Measurements from ENCODE around the gene FETUB. TPM values are rescaled to one million over a fixed set of nuclear protein-coding genes. Genes with fewer than 3 reads are reported as not detected.
"Not testable (repeated sequence)": the region's sequence is repeated elsewhere in the genome, so short reads cannot be mapped to it uniquely, and the experiment has no call there.

Gene FETUB
- total RNA-seq, 3 donors from 2014 or later = not detected

DNA sequence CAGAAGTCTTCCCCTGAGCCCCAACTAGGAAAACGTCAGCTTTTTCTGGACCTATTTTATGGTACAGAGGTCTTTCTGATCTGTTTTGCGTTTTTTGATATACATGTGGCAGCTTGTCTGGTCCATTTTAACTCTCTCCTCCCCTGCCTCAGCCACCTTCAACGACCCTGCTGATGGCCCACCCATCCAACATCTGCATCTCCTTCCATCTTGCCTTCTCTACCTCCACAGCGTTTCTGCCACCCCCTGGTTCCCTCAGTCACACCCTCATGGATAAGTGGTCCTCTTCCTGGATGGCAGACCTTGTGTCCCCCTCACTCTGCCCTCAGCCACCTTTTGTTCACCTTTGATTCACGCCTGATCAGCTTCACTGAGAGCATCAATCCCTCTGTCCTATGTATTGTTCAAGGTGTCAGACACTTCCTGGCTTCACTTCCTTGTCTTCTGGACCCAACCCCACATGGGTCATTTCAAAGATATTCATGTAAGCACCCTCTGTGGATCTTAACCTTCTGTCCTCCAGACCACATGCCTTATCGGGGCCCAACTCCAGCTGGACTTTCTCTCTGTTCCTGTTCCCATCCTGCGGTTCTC, 13.8 kb upstream of the FETUB start:
- Histone ChIP-seq H3K36me3 (ENCODE audit: low read depth) (no peaks in the 10 kb centered on the region), H3K4me3 (no peak overlapping the region), H3K4me1 (ENCODE audit: low read depth) (no peaks in the 10 kb centered on the region), H3K9me3 (no peaks in the 10 kb centered on the region)
- intact Hi-C loops (cut with DNase I, micrococcal nuclease) = no loop called here
- TF ChIP-seq CTCF (IDR thresholded peaks at IDR 0.05) = no peak
- DNase-seq (no peak), ATAC-seq (no peak)

DNA sequence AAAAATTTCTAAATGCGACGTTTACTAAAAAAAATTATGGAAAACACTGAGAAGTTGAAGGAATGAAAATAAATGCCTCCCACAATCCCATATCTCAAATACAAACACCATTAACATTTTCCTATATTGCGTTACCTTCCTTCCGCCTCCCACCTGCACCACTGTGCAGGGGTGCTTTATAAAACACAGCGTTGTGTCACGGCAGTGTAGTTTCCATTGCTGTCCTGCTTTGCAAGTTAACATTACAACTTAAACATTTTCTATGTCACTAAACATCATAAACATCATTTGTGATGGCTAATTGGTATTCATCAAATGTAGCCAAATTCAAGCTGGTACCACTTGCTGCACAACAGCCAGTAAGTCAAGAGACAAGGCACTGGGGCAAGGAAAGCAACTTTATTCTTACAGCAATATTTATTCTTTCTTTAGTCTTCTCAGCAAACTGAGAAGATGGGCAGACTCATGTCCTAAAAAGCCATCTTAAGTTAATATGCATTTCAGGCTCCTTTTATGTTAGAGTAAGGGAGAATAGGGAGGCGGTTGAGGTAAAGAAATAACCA, 12.3 kb upstream of the FETUB start:
- Histone ChIP-seq H3K4me3 (no peak overlapping the region), H3K4me1 (ENCODE audit: low read depth) (no peaks in the 10 kb centered on the region), H3K36me3 (ENCODE audit: low read depth) (no peaks in the 10 kb centered on the region), H3K9me3 (no peaks in the 10 kb centered on the region)
- DNase-seq (no peak), ATAC-seq (no peak)
- intact Hi-C loops (cut with DNase I, micrococcal nuclease) = no loop called here
- no peak for TF ChIP-seq CTCF (IDR thresholded peaks at IDR 0.05)

DNA sequence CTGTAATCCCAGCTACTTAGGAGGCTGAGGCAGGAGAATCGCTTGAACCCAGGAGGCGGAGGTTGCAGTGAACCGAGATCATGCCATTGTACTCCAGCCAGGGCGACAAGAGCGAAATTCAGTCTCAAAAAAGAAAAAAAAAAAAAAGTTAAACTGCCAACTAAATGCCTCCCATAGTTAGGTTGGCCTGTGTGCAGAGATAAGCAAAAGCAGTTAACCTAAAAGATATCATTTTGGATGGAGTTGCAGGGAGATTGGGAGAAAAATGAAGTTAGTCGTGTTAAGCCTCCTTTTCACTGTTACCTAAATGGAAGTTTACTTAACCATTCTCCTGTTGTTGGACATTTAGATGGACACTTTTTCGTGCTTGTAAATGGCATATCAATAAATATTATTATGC, 11.4 kb upstream of the FETUB start:
- ATAC-seq (no peak), DNase-seq (no peak)
- H3K36me3 ChIP-seq (ENCODE audit: low read depth) = no peaks in the 10 kb centered on the region
- intact Hi-C loops (cut with DNase I, micrococcal nuclease) = no loop called here
- no peaks in the 10 kb centered on the region for H3K4me1 ChIP-seq (ENCODE audit: low read depth)
- H3K9me3 ChIP-seq = no peaks in the 10 kb centered on the region
- TF ChIP-seq CTCF (IDR thresholded peaks at IDR 0.05) = no peak
- no peak overlapping the region for H3K4me3 ChIP-seq

DNA sequence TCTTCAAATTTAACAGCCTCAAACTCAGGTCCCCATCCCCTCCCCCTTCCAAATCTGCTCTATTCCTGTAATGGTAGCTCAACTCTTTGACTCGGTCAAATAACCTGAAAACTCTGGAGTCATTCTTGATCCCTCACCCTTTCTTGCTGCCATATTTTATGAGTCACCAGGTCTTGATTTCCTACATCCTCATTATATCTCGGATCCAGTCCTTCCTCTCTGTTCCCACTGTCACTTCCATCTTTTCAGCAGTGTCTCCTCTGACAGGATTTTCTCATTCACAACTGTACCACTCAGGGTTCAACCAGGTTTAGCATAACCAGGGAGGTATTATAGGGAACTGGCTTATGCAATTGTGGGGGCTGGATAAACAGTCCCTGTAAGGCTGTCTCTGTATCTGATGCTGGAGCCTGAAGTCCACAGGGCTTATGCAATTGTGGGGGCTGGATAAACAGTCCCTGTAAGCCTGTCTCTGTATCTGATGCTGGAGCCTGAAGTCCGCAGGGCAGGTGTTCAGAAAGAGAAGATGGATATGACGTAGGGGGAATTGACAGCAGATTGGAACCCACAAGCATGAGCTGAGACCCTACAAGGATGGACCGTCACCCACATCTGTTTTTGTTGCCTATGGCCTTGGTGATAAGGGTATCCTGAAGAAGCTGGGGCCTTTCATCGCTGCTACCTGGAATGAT, 9.1 kb upstream of the FETUB start:
- Histone ChIP-seq H3K36me3 (ENCODE audit: low read depth) (no peaks in the 10 kb centered on the region), H3K4me3 (no peak overlapping the region), H3K4me1 (ENCODE audit: low read depth) (no peaks in the 10 kb centered on the region), H3K9me3 (no peaks in the 10 kb centered on the region)
- DNase-seq = no peak
- no peak for TF ChIP-seq CTCF (IDR thresholded peaks at IDR 0.05)
- ATAC-seq = no peak
- intact Hi-C loops (cut with DNase I, micrococcal nuclease) = no loop called here

- H3K4me3 ChIP-seq = no peak overlapping the region
- ATAC-seq (no peak), DNase-seq (no peak)
- no peak for TF ChIP-seq CTCF (IDR thresholded peaks at IDR 0.05)
- H3K9me3 ChIP-seq = no peaks in the 10 kb centered on the region
- no peaks in the 10 kb centered on the region for H3K36me3 ChIP-seq (ENCODE audit: low read depth)
- intact Hi-C loops (cut with DNase I, micrococcal nuclease) = no loop called here
- peaks cover 9% of the 10 kb centered on the region for H3K4me1 ChIP-seq (ENCODE audit: low read depth)
These were observed 6.7 kb upstream of the FETUB start for GRCh38 chr3:186633481-186633880.

DNA sequence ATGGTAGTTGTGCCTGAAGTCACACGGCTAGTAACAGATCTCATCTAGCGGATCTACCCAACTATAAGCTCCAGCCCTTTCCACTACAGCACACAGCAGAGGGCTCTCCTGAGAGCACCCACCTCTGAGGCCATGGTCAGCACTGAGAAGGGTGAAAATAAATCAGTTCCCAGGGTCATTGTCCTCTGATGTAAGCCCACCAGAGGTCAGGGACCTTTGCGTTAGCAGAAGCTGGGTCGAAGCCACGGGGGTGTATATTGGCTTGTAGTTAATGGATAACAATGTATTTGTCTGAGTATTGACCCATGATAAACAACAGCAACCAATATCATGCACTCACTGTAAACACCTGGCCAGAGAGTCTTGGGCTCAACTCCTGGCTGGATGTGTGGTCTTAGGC, 6.0 kb upstream of the FETUB start:
- intact Hi-C loops (cut with DNase I, micrococcal nuclease); H3K4me3 ChIP-seq; H3K4me1 ChIP-seq (ENCODE audit: low read depth); ATAC-seq; DNase-seq; H3K36me3 ChIP-seq (ENCODE audit: low read depth); H3K9me3 ChIP-seq: not testable (repeated sequence)

Data from mucosa of descending colon (tissue), 3 donors.